Pulmonary artery endothelial cell (primary cell): Measurements from ENCODE around the gene SRBD1. TPM values are rescaled to one million over a fixed set of nuclear protein-coding genes. Genes with fewer than 3 reads are reported as not detected.
A peak's percentile ranks its signal among the peaks of the same experiment; 100 is the strongest.

Experiments
- DNase-seq: peaks from one replicate; pipeline ENCODE4 v3.0.0-alpha.2; 2011; ENCODE audit warnings: low read depth, low spot score
- total RNA-seq: library from RNA; depleted of rRNA; stranded (reverse); fragments of >200 nt; gene quantifications from 2 replicates; pipeline ENCODE4 v1.2.3, GENCODE V29; 2014

The SRBD1 gene
- total RNA-seq, 1 donor from 2014 or later = 16.3 TPM

- DNase-seq = no peak
Measured at GRCh38 chr2:45422921-45423320, 188.1 kb downstream of the SRBD1 start.

GRCh38 chr2:45418532-45418931, 192.5 kb downstream of the SRBD1 start:
- DNase-seq = no peak

- no peak for DNase-seq
Measured at GRCh38 chr2:45415534-45416123, 195.4 kb downstream of the SRBD1 start.

GRCh38 chr2:45412754-45413379, 198.2 kb downstream of the SRBD1 start:
- DNase-seq = no peak

- no peak for DNase-seq
Measured at GRCh38 chr2:45409677-45410076, 201.4 kb downstream of the SRBD1 start.

GRCh38 chr2:45406621-45407020, 204.4 kb downstream of the SRBD1 start:
- DNase-seq = no peak

- DNase-seq = no peak
Measured at GRCh38 chr2:45404807-45405297, 206.2 kb downstream of the SRBD1 start.

- no peak for DNase-seq
Measured at GRCh38 chr2:45403036-45403435, 208.0 kb downstream of the SRBD1 start.

- no peak for DNase-seq
Measured at GRCh38 chr2:45401431-45401922, 209.6 kb downstream of the SRBD1 start.

- no peak for DNase-seq
Measured at GRCh38 chr2:45399040-45399784, 211.9 kb downstream of the SRBD1 start.

- DNase-seq = no peak
Measured at GRCh38 chr2:45397292-45397691, 213.8 kb downstream of the SRBD1 start.

- DNase-seq = no peak
Measured at GRCh38 chr2:45396671-45397070, 214.4 kb downstream of the SRBD1 start.

- DNase-seq = no peak
Measured at GRCh38 chr2:45394842-45395241, 216.2 kb downstream of the SRBD1 start.

GRCh38 chr2:45394216-45394615, 216.9 kb downstream of the SRBD1 start:
- no peak for DNase-seq

GRCh38 chr2:45391866-45392265, 219.2 kb downstream of the SRBD1 start:
- no peak for DNase-seq

- no peak for DNase-seq
Measured at GRCh38 chr2:45390861-45391260, 220.2 kb downstream of the SRBD1 start.

- peak; percentile 4 for DNase-seq
Measured at GRCh38 chr2:45390441-45390840, 220.6 kb downstream of the SRBD1 start.

- DNase-seq = no peak
Measured at GRCh38 chr2:45388541-45389100, 222.4 kb downstream of the SRBD1 start.

- peak; percentile 61 for DNase-seq
Measured at GRCh38 chr2:45382744-45383143, 228.3 kb downstream of the SRBD1 start.

GRCh38 chr2:45380131-45380836, 230.8 kb downstream of the SRBD1 start:
- peak; percentile 20 for DNase-seq

- DNase-seq = no peak
Measured at GRCh38 chr2:45379399-45380087, 231.5 kb downstream of the SRBD1 start.
